Ascending aorta (tissue), 2 donors: ENCODE results near the gene COX7A2L. TPM values are rescaled to one million over a fixed set of nuclear protein-coding genes. Genes with fewer than 3 reads are reported as not detected.
"Not testable (repeated sequence)": the region's sequence is repeated elsewhere in the genome, so short reads cannot be mapped to it uniquely, and the experiment has no call there.

Experiments
- DNase-seq, 2 donors: peaks; one replicate each; pipeline ENCODE4 v3.0.0-alpha.2; 2019; ENCODE audit warnings: low spot score in 2 of 2
- H3K27ac ChIP-seq, 2 donors: fragments of 200-600 bp; sonication (generic); one replicate each; pipeline ENCODE4 v1.5.1; 2016 to 2017; ENCODE audit warnings: mild to moderate bottlenecking in 1 of 2
- H3K27me3 ChIP-seq: fragments of 200-600 bp; sonication (generic); one replicate; pipeline ENCODE4 v1.5.1; 2017
- H3K36me3 ChIP-seq, 2 donors: fragments of 200-600 bp; sonication (generic); one replicate each; pipeline ENCODE4 v1.5.1; 2016
- H3K4me1 ChIP-seq, 2 donors: fragments of 200-600 bp; sonication (generic); one replicate each; pipeline ENCODE4 v1.5.1; 2016 to 2017; ENCODE audit warnings: mild to moderate bottlenecking in 1 of 2
- H3K4me3 ChIP-seq, 2 donors: fragments of 200-600 bp; sonication (generic); one replicate each; pipeline ENCODE4 v1.5.1; 2016 to 2017; ENCODE audit warnings: mild to moderate bottlenecking in 1 of 2
- H3K9me3 ChIP-seq, 2 donors: fragments of 200-600 bp; sonication (generic); one replicate each; pipeline ENCODE4 v1.5.1; 2016
- CTCF ChIP-seq, 3 experiments: fragments of 200-600 bp in 2 of 3; fragments of 450-650 bp in 1 of 3; sonication (generic) in 2 of 3; IDR thresholded peaks; one replicate each; pipeline ENCODE4 v1.5.1; 2016 to 2019; ENCODE audit warnings: antibody characterized with exemption in 3 of 3, mild to moderate bottlenecking in 1 of 3, moderate library complexity in 1 of 3
- intact Hi-C: fragments of 100-400 bp; cut with DNase I; formaldehyde crosslinking; loops from one replicate; pipeline ENCODE4 v1.15.1; 2023
- total RNA-seq: library from RNA; depleted of rRNA; stranded (reverse); fragments of >200 nt; gene quantifications from one replicate; pipeline ENCODE4 v1.1.0, GENCODE V29; 2016

COX7A2L gene
- total RNA-seq, 1 donor from 2014 or later, result 35.2 TPM

- peaks cover 12 to 27% of the 10 kb centered on the region in 2 donors for H3K36me3 ChIP-seq
- H3K27me3 ChIP-seq, result no peaks in the 10 kb centered on the region
- no peaks in the 10 kb centered on the region for H3K9me3 ChIP-seq
- DNase-seq, result no peak
- no peak overlapping the region for H3K4me3 ChIP-seq
- peaks cover 0 to 7% of the 10 kb centered on the region in 2 donors for H3K4me1 ChIP-seq
- no peak for TF ChIP-seq CTCF (IDR thresholded peaks at IDR 0.05)
- intact Hi-C loops, result no loop called here
- H3K27ac ChIP-seq, result no peak overlapping the region
Observed at GRCh38 chr2:42353792-42354429, 7.1 kb downstream of the COX7A2L start.

GRCh38 chr2:42351864-42352263, 9.2 kb downstream of the COX7A2L start:
- H3K36me3 ChIP-seq, result peaks cover 12 to 27% of the 10 kb centered on the region in 2 donors
- DNase-seq, result no peak
- no peak overlapping the region for H3K4me3 ChIP-seq
- no peaks in the 10 kb centered on the region for H3K27me3 ChIP-seq
- intact Hi-C loops, result no loop called here
- H3K9me3 ChIP-seq, result no peaks in the 10 kb centered on the region
- no peak for TF ChIP-seq CTCF (IDR thresholded peaks at IDR 0.05)
- H3K27ac ChIP-seq, result no peak overlapping the region
- H3K4me1 ChIP-seq, result no peaks in the 10 kb centered on the region

- Histone ChIP-seq H3K27ac (no peak overlapping the region), H3K4me1 (no peaks in the 10 kb centered on the region), H3K36me3 (peaks cover 12 to 32% of the 10 kb centered on the region in 2 donors), H3K4me3 (no peak overlapping the region), H3K27me3 (no peaks in the 10 kb centered on the region), H3K9me3 (no peaks in the 10 kb centered on the region)
- DNase-seq, result no peak
- TF ChIP-seq CTCF (IDR thresholded peaks at IDR 0.05), result no peak
- intact Hi-C loops, result no loop called here
Observed at GRCh38 chr2:42350434-42351063, 10.5 kb downstream of the COX7A2L start.

- intact Hi-C loops, result no loop called here
- Histone ChIP-seq H3K27ac (no peak overlapping the region), H3K4me1 (no peaks in the 10 kb centered on the region), H3K27me3 (no peaks in the 10 kb centered on the region), H3K9me3 (no peaks in the 10 kb centered on the region), H3K36me3 (peaks cover 12 to 32% of the 10 kb centered on the region in 2 donors), H3K4me3 (no peak overlapping the region)
- no peak for TF ChIP-seq CTCF (IDR thresholded peaks at IDR 0.05)
- no peak for DNase-seq
Observed at GRCh38 chr2:42348113-42348805, 12.8 kb downstream of the COX7A2L start.

- DNase-seq, H3K9me3 ChIP-seq, intact Hi-C loops, H3K27me3 ChIP-seq, H3K27ac ChIP-seq, H3K4me1 ChIP-seq, H3K4me3 ChIP-seq: not testable (repeated sequence)
- peaks cover 11 to 32% of the 10 kb centered on the region in 2 donors for H3K36me3 ChIP-seq
Observed at GRCh38 chr2:42347518-42347917, 13.5 kb downstream of the COX7A2L start.

- H3K4me3 ChIP-seq, H3K27me3 ChIP-seq, H3K9me3 ChIP-seq, intact Hi-C loops, DNase-seq, H3K27ac ChIP-seq: not testable (repeated sequence)
- Histone ChIP-seq H3K36me3 (peaks cover 8 to 28% of the 10 kb centered on the region in 2 donors), H3K4me1 (peaks cover 7 to 13% of the 10 kb centered on the region in 2 donors)
Observed at GRCh38 chr2:42346856-42347255, 14.2 kb downstream of the COX7A2L start.
